Measurements from ENCODE around the gene OR13C8.
"Not testable (repeated sequence)": the region's sequence is repeated elsewhere in the genome, so short reads cannot be mapped to it uniquely, and the experiment has no call there.

OR13C8 gene, protein sequence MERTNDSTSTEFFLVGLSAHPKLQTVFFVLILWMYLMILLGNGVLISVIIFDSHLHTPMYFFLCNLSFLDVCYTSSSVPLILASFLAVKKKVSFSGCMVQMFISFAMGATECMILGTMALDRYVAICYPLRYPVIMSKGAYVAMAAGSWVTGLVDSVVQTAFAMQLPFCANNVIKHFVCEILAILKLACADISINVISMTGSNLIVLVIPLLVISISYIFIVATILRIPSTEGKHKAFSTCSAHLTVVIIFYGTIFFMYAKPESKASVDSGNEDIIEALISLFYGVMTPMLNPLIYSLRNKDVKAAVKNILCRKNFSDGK

DNA sequence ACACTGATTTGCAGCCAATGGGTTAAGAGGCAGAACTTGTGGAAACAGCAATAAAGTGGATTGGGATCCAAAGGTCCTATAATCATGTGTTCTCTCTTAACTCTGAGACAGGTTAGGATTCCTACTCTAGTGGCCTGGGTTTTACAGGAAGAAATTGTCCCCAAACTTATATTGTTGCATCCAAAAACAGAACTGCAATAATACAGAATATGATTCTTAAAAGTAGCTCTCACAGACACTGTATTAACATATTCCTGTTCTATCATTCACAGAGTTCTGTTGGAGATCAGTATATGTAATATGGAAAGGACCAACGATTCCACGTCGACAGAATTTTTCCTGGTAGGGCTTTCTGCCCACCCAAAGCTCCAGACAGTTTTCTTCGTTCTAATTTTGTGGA lies at the start of gene OR13C8:
TSS of gene OR13C8 (plus strand) at position 301 of the 400 bp plus-strand sequence. CDS start at position 301, 0 bp downstream.
- no peak for DNase-seq (ENCODE audit: low read depth)
- in situ Hi-C loops (cut with HindIII; ENCODE audit: low sequenced_read_pairs) = no loop called here
- TF ChIP-seq, protein P1, sequence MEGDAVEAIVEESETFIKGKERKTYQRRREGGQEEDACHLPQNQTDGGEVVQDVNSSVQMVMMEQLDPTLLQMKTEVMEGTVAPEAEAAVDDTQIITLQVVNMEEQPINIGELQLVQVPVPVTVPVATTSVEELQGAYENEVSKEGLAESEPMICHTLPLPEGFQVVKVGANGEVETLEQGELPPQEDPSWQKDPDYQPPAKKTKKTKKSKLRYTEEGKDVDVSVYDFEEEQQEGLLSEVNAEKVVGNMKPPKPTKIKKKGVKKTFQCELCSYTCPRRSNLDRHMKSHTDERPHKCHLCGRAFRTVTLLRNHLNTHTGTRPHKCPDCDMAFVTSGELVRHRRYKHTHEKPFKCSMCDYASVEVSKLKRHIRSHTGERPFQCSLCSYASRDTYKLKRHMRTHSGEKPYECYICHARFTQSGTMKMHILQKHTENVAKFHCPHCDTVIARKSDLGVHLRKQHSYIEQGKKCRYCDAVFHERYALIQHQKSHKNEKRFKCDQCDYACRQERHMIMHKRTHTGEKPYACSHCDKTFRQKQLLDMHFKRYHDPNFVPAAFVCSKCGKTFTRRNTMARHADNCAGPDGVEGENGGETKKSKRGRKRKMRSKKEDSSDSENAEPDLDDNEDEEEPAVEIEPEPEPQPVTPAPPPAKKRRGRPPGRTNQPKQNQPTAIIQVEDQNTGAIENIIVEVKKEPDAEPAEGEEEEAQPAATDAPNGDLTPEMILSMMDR (IDR thresholded peaks at IDR 0.05; ENCODE audit: low read depth, low read length, missing control alignments) = no peak
- no peak within 1 kb of the TSS for H3K4me3 ChIP-seq (ENCODE audit: low read depth, low read length)

DNA sequence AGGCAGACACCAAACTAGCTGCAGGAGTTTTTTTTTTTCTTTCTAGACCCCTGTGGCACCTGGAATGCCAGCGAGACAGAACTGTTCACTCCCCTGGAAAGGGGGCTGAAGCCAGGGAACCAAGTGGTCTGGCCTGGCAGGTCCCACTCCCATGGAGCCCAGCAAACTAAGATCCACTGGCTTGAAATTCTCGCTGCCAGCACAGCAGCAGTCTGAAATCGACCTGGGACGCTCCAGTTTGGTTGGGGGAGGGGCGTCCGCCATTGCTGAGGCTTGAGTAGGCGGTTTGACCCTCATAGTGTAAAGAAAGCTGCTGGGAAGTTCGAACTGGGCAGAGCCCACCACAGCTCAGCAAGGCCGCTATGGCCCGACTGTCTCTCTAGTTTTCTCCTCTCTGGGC lies 48.7 kb upstream of the OR13C8 start:
- DNase-seq (ENCODE audit: low read depth); in situ Hi-C loops (cut with HindIII; ENCODE audit: low sequenced_read_pairs); H3K4me3 ChIP-seq (ENCODE audit: low read depth, low read length): not testable (repeated sequence)

DNA sequence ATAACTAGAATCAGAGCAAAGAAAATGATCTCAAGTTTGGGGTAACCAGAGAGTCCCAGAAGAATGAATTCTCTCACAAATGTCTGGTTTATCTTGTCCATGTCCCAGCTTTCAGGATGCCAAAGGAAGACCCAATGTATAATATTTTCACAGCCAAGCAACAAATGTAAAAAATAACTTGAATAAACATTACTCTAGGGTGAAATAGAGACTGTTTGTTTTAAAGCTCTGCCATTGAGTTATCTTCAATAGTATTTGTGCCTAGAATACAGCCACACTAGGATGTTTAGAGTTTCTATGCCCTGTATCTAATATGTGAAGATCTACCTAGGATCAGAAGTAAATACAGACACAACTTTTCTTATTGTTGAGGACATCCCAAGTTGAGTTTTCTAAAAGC lies 41.9 kb upstream of the OR13C8 start, which contains the start of gene OR13C4:
TSS of gene OR13C4 (minus strand) at position 101 of the 400 bp plus-strand sequence. CDS start at position 101, 0 bp downstream.
- H3K4me3 ChIP-seq (ENCODE audit: low read depth, low read length) = no peak within 1 kb of the TSS
- TF ChIP-seq, protein P1 (IDR thresholded peaks at IDR 0.05; ENCODE audit: low read depth, low read length, missing control alignments) = no peak
- no peak for DNase-seq (ENCODE audit: low read depth)
- in situ Hi-C loops (cut with HindIII; ENCODE audit: low sequenced_read_pairs) = no loop called here

DNA sequence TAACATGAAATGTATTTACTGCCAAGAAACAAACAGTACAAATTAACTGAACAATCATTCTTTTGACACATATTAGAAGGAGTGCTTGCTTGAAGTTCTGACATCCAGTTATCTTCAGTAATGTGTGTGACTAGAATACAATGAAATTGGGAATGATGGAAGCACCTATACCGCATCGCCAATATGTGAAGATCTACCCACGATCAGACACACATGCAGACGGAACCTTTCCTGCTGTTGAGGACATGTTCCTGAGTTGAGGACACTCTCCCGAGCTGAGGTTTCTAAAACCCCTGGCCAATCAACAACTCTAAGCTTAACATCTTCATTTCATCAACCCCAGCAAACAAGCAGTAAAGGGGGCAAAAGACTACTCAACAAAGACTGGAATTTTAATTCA lies 32.2 kb upstream of the OR13C8 start, which contains the start of gene OR13C3:
TSS of gene OR13C3 (minus strand) at position 101 of the 400 bp plus-strand sequence. CDS start 133 bp downstream, outside the sequence.
- TF ChIP-seq, protein P1 (IDR thresholded peaks at IDR 0.05; ENCODE audit: low read depth, low read length, missing control alignments) = no peak
- DNase-seq (ENCODE audit: low read depth) = no peak
- in situ Hi-C loops (cut with HindIII; ENCODE audit: low sequenced_read_pairs) = no loop called here
- no peak within 1 kb of the TSS for H3K4me3 ChIP-seq (ENCODE audit: low read depth, low read length)

DNA sequence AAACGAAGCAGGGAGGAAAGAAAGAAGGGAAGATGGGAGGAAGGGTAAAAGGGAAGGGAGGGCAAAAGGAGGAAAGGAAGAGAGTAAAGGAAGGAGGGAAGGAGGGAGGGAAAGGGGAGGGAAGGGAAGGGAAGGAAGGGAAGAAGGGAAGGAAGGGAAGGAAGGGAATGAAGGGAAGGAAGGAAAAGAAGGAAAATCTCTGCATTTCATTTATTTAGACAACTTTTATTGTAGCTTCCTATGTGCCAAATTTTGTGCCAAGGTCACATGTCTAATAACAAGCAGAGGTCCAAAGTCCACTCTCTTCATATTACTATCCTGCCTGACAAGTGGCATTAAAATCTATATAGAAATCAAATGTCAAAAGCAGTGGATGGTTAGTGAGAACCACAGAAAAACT lies 29.7 kb upstream of the OR13C8 start:
- TF ChIP-seq, protein P1 (IDR thresholded peaks at IDR 0.05; ENCODE audit: low read depth, low read length, missing control alignments) = no peak
- no peak overlapping the region for H3K4me3 ChIP-seq (ENCODE audit: low read depth, low read length)
- in situ Hi-C loops (cut with HindIII; ENCODE audit: low sequenced_read_pairs) = no loop called here
- no peak for DNase-seq (ENCODE audit: low read depth)

DNA sequence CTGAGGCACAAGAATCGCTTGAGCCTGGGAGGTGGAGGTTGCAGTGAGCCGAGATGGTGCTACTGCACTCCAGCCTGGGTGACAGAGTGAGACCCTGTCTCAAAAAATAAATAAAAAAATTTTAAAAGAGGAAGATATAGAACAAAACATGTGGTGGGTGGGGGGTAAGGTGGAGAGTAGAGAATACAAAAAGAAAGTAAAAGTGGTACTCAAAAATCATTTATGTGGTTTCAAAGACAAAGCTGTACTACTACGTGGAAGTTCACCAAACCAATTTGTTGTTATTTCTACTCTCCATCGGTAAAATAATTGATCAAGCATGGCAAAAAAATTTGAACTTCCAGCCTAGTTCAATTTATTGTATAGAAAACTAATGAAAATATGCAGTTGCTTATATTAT lies 24.3 kb upstream of the OR13C8 start:
- in situ Hi-C loops (cut with HindIII; ENCODE audit: low sequenced_read_pairs) = no loop called here
- H3K4me3 ChIP-seq (ENCODE audit: low read depth, low read length) = no peak overlapping the region
- DNase-seq (ENCODE audit: low read depth) = no peak
- TF ChIP-seq, protein P1 (IDR thresholded peaks at IDR 0.05; ENCODE audit: low read depth, low read length, missing control alignments) = no peak

DNA sequence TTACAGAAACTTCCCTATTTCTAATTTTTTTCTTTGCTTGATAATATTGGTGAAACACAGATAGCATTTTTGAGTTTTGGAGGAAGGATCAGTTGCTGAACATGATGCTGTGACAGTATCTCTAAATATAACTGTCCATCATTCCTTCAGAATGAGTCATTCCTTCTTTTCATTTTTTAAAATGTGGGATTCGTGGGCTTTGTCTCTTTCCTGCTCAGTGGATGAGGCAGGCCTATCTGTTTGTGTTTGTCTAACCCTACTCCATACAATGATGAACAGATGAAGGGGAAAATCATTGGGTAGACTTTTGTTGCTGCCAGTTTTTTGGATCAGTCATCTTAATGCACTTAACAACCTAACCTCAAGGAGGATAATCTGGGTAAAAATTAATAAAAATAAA lies 15.7 kb upstream of the OR13C8 start:
- in situ Hi-C loops (cut with HindIII; ENCODE audit: low sequenced_read_pairs) = no loop called here
- no peak overlapping the region for H3K4me3 ChIP-seq (ENCODE audit: low read depth, low read length)
- TF ChIP-seq, protein P1 (IDR thresholded peaks at IDR 0.05; ENCODE audit: low read depth, low read length, missing control alignments) = no peak
- DNase-seq (ENCODE audit: low read depth) = no peak

All from astrocyte of the cerebellum (primary cell).